Coronary artery (tissue), 2 donors: ENCODE measurements around the gene TFCP2L1.

Experiments
- DNase-seq: peaks from one replicate; pipeline ENCODE4 v3.0.0-alpha.2; 2017; ENCODE audit warnings: low spot score
- H3K27ac ChIP-seq, 2 donors: fragments of 200-600 bp; sonication (generic); one replicate each; pipeline ENCODE4 v1.5.1; 2016 to 2019
- H3K4me3 ChIP-seq: fragments of 200-600 bp; sonication (generic); 2 replicates; pipeline ENCODE4 v1.5.1; 2016; ENCODE audit warnings: mild to moderate bottlenecking, moderate library complexity
- TF ChIP-seq, protein P1 (sequence below): fragments of 200-600 bp; sonication (generic); IDR thresholded peaks from one replicate; pipeline ENCODE4 v1.5.1; 2019; ENCODE audit warnings: antibody characterized with exemption

Gene TFCP2L1

DNA sequence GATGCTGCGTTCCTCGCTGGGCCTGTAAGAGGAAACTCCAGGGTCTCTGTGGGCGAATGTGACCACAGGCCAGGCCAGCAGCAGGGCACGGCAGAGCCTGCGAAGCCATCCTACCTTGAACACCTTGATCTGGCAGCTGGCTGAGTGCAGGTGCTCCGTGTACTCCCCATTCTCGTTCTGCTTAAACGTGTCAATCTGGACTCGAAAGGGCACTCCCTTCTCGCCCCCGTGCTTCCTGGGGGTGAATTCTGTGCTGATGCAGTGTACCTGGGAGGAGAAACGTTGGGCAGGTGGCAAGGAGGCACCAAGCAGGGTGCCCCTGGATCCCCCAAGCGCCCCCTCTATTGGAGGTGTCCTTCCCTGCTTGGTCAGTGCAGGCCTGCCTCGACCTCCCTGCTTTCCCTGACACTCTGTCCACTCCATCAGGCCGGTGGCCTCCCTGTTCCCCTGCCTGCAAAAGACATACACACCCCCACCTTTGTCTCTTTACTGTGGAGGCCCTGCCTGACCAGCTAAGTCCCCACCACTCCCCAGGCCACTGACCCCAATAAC is 38.2 kb downstream of the TFCP2L1 start:
- Histone ChIP-seq H3K4me3 (no peak overlapping the region), H3K27ac (no peak overlapping the region)
- TF ChIP-seq, protein P1, sequence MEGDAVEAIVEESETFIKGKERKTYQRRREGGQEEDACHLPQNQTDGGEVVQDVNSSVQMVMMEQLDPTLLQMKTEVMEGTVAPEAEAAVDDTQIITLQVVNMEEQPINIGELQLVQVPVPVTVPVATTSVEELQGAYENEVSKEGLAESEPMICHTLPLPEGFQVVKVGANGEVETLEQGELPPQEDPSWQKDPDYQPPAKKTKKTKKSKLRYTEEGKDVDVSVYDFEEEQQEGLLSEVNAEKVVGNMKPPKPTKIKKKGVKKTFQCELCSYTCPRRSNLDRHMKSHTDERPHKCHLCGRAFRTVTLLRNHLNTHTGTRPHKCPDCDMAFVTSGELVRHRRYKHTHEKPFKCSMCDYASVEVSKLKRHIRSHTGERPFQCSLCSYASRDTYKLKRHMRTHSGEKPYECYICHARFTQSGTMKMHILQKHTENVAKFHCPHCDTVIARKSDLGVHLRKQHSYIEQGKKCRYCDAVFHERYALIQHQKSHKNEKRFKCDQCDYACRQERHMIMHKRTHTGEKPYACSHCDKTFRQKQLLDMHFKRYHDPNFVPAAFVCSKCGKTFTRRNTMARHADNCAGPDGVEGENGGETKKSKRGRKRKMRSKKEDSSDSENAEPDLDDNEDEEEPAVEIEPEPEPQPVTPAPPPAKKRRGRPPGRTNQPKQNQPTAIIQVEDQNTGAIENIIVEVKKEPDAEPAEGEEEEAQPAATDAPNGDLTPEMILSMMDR: no peak
- DNase-seq: no peak

DNA sequence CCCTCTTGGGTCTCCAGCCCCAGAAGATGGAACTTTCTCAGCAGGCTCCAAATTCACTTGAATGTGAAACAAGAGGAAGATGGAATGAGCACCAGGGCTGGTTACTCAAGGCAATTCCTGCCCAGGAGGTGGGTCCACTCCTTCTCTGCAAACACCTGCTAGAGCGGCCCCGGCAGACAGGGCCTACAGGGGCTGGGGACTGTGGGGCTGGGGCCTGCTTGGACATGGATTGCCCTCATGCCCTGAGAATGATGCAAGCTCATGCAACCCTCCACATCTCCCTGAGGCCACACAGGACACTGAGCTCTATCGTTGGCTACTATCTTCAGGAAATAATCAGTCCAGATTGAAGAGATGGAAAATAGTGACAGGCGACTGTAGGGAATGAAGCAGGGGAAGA is 39.1 kb downstream of the TFCP2L1 start:
- no peak for DNase-seq
- Histone ChIP-seq H3K4me3 (no peak overlapping the region), H3K27ac (no peak overlapping the region)
- TF ChIP-seq, protein P1: no peak

DNA sequence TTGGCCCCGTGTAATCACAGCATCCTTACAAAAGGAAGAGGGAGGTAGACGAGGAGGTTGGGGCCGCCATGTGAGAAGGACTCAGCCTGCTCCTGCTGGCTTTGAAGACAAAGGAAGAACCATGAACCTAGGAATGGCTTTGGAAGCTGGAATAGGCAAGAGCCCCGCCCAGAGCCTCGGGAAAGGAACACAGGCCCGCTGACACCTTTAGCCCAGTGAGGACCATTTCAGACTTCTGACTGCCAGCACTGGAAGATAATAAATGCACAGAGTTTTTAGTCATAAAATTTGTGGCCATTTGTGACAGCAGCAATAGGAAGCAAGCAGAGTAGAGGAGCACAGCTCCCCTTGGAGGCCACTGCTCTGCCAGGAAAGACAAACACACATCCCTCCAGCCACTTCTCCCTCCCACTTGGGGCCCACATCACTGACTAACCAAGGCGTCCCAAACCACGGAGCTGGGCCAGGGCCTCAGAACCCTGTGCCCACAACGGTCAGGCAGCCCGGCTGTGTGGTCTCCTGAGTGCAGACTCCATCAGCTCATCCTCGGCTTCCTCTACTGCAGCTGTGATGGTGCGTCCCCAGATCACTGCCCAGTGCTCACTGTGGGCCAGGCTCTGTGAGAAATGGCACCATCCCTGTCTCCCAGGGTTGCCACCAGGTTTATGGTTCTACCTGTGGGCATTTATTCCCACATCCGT is 39.7 kb downstream of the TFCP2L1 start:
- H3K27ac ChIP-seq: no peak overlapping the region
- DNase-seq: no peak
- TF ChIP-seq, protein P1: no peak
- H3K4me3 ChIP-seq: no peak overlapping the region

DNA sequence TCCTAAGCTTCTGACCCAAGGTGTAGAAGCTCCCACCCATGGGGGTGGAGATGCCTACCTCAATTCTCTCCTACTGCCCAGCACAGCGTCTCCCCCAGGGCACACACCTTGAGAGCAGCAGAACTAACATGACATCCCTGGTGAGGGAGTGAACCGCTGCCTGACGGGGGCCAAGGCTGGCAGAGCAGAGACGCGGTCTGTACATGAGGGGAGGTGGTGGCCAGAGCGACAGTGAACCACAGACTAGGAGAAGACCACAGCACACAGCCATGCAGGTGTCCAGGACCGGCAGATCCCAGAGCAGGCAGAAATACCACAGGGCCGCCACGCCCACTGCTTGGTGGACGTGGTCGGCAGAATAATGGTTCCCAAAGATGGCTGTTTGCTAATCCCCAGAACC is 40.4 kb downstream of the TFCP2L1 start:
- H3K4me3 ChIP-seq: no peak overlapping the region
- TF ChIP-seq, protein P1: no peak
- no peak overlapping the region for H3K27ac ChIP-seq
- DNase-seq: no peak

DNA sequence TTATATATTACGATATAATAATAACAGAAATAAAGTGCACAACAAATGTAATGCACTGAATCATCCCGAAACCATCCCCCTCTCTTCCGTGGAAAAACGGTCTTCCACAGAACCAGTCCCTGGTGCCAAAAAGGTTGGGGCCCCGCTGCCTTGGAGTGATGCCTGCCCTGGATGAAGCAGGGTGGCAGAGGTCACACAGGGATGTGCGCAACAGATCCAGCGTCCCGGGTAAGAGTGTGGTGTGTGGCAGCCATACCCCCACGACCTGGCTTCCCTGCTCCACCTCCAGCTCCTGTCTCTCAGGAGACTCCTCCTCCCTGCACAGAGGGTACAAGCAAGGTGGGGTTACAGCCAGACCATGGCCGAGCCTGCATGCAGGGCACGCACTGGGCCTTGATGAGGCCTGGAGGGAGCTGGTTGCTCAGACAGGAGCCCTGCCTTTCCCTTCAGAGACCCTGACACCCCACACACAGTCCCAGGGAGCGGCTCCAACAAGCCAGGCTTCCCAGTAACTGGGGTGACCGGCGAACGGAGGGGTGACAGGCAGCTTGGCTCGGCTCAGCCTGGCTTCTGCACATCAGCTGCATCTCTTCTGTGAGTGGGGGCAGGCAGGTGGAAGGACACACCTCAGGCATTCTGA is 41.1 kb downstream of the TFCP2L1 start:
- Histone ChIP-seq H3K4me3 (no peak overlapping the region), H3K27ac (no peak overlapping the region)
- DNase-seq: no peak
- TF ChIP-seq, protein P1: no peak

DNA sequence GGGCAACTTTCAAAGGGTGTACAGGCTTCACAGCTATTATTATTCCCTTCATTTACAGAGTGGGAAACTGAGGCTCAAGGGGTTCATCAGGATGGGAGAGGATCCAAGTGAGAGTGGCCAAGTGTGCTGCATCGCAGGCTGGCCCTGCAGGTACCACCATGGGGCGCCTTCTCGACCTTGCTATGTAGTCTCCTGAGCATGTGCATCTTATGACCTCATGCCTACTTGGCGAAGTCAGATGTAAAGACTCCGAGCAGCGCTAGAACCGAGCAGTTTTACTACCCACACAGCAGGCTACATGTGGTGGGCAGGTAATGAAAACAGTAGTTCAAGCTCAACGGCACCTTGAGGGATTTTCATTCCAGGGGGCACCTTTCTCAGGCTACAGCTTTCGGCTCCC is 42.0 kb downstream of the TFCP2L1 start:
- no peak for DNase-seq
- Histone ChIP-seq H3K4me3 (no peak overlapping the region), H3K27ac (no peak overlapping the region)
- TF ChIP-seq, protein P1: no peak
